Calu3 (cell line): Measurements from ENCODE around the gene GGPS1. TPM values are rescaled to one million over a fixed set of nuclear protein-coding genes. Genes with fewer than 3 reads are reported as not detected.

ENCODE experiments used
- BruUV-seq: library from RNA; stranded (reverse); fragments of 400-500 nt; replicated peaks from 2 replicates; lab custom pipeline; 2021; lab: Mats Ljungman, UMichigan
- CTCF ChIA-PET: fragments of 300-600 bp; sonication (Branson Sonifier 250); formaldehyde crosslinking; loops from one replicate; lab custom pipeline; 2022; ENCODE audit warnings: antibody characterized with exemption; lab: Charles Lee
- DNase-seq: peaks from one replicate; pipeline ENCODE4 v3.0.0; 2022
- H3K27ac Mint-ChIP-seq: one replicate; pipeline ENCODE4 v1.8.0; 2022; ENCODE audit warnings: mixed read lengths; ENCODE audit not compliant: unreplicated experiment
- H3K27me3 Mint-ChIP-seq: one replicate; pipeline ENCODE4 v1.8.0; 2022; ENCODE audit warnings: mixed read lengths; ENCODE audit not compliant: unreplicated experiment
- H3K36me3 Mint-ChIP-seq: one replicate; pipeline ENCODE4 v1.8.0; 2022; ENCODE audit warnings: mild to moderate bottlenecking, moderate library complexity, mixed read lengths; ENCODE audit not compliant: insufficient read depth, unreplicated experiment
- H3K4me1 Mint-ChIP-seq: one replicate; pipeline ENCODE4 v1.8.0; 2022; ENCODE audit warnings: mild to moderate bottlenecking, low read depth, mixed read lengths; ENCODE audit not compliant: unreplicated experiment
- H3K4me3 Mint-ChIP-seq: one replicate; pipeline ENCODE4 v1.8.0; 2022; ENCODE audit warnings: mild to moderate bottlenecking, low read depth, moderate library complexity, mixed read lengths; ENCODE audit not compliant: unreplicated experiment
- H3K9me3 Mint-ChIP-seq: one replicate; pipeline ENCODE4 v1.8.0; 2022; ENCODE audit warnings: low read depth, mixed read lengths; ENCODE audit not compliant: unreplicated experiment
- CTCF ChIP-seq: fragments of 200-600 bp; IDR thresholded peaks from one replicate; pipeline ENCODE4 v1.8.0; 2022; ENCODE audit warnings: antibody characterized with exemption; ENCODE audit not compliant: unreplicated experiment
- intact Hi-C: fragments of 100-400 bp; cut with micrococcal nuclease; formaldehyde crosslinking; loops from one replicate; pipeline ENCODE4 v1.10.0; 2022; ENCODE audit not compliant: unreplicated experiment
- total RNA-seq: library from RNA; stranded (reverse); gene quantifications from 2 replicates; pipeline ENCODE4 v1.2.3, GENCODE V29; 2022

GGPS1 gene
- total RNA-seq, 1 experiment from 2014 or later: 40.5 TPM

GRCh38 chr1:235339746-235340145, 11.4 kb downstream of the GGPS1 start:
- CTCF ChIA-PET: interaction anchor here (0.6 kb wide), 1 partner anchor 12 kb away, joined by 3 read pairs; the partner anchor contains the start of genes ARID4B and GGPS1
- no peak overlapping the region for H3K4me3 Mint-ChIP-seq
- BruUV-seq: no TSS peak
- H3K27me3 Mint-ChIP-seq: no peaks in the 10 kb centered on the region
- no peak for TF ChIP-seq CTCF
- peaks cover 16% of the 10 kb centered on the region for H3K36me3 Mint-ChIP-seq
- H3K27ac Mint-ChIP-seq: no peak overlapping the region
- intact Hi-C loops: no loop called here
- DNase-seq: no peak
- H3K9me3 Mint-ChIP-seq: no peaks in the 10 kb centered on the region
- no peaks in the 10 kb centered on the region for H3K4me1 Mint-ChIP-seq

DNA sequence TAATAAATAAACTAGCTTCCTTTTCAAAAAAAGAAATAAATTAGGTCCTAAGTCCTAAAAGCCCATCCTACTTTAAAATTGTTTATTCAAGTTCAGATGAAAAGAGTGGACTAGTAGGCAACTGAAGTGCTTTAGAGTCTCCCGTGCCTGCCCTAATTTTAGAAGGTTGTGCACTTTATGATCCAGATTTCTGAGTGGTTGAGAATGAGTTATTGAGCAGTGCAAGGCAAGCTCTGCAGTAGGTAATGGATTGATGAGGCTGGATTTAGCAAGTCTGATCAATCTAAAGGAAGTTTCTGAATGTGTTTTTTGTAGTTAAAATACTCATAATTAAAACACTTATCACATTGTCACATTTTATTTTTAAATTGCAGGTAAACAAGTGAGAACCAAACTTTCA, 13.0 kb downstream of the GGPS1 start:
- DNase-seq: no peak
- no peak for TF ChIP-seq CTCF
- Mint-ChIP-seq H3K27ac (no peak overlapping the region), H3K4me1 (no peaks in the 10 kb centered on the region), H3K9me3 (no peaks in the 10 kb centered on the region), H3K36me3 (peaks cover 16% of the 10 kb centered on the region), H3K4me3 (no peak overlapping the region), H3K27me3 (no peaks in the 10 kb centered on the region)
- no TSS peak for BruUV-seq
- CTCF ChIA-PET: interaction anchor here (0.6 to 2.2 kb wide), 3 partner anchors 26 to 175 kb away, joined by 3 to 6 read pairs (median 3); partner anchors contain the start of gene TBCE
- intact Hi-C loops: no loop called here

- Mint-ChIP-seq H3K4me3 (no peak overlapping the region), H3K9me3 (no peaks in the 10 kb centered on the region), H3K27me3 (no peaks in the 10 kb centered on the region), H3K27ac (no peak overlapping the region), H3K4me1 (no peaks in the 10 kb centered on the region), H3K36me3 (peaks cover 16% of the 10 kb centered on the region)
- TF ChIP-seq CTCF: no peak
- intact Hi-C loops: no loop called here
- BruUV-seq: no TSS peak
- CTCF ChIA-PET: interaction anchor here (0.5 to 2.2 kb wide), 2 partner anchors 26 to 411 kb away, joined by 3 to 6 read pairs; partner anchors contain the start of gene TBCE
- DNase-seq: no peak
Measured at GRCh38 chr1:235342039-235342438, 13.7 kb downstream of the GGPS1 start.

- BruUV-seq: TSS peak; percentile 31
- no peak for TF ChIP-seq CTCF
- Mint-ChIP-seq H3K27ac (no peak overlapping the region), H3K4me3 (no peak overlapping the region), H3K36me3 (peaks cover 16% of the 10 kb centered on the region), H3K27me3 (no peaks in the 10 kb centered on the region), H3K9me3 (no peaks in the 10 kb centered on the region), H3K4me1 (no peaks in the 10 kb centered on the region)
- intact Hi-C loops: no loop called here
- CTCF ChIA-PET: interaction anchor here (0.5 to 2.2 kb wide), 2 partner anchors 25 to 411 kb away, joined by 3 to 6 read pairs; partner anchors contain the start of gene TBCE
- no peak for DNase-seq
Measured at GRCh38 chr1:235342471-235342870, 14.1 kb downstream of the GGPS1 start.
